Trophoblast cell (in vitro differentiated cells and primary cell): Measurements from ENCODE around the gene CLIC3.
A peak's percentile ranks its signal among the peaks of the same experiment; 100 is the strongest.

ENCODE experiments used
- DNase-seq, 2 donors: peaks; one replicate each; pipeline ENCODE4 v3.0.0-alpha.2; 2016
- H2AFZ ChIP-seq: 2 replicates; pipeline ENCODE4 v1.6.1; 2013; ENCODE audit warnings: low read length, moderate library complexity, mild to moderate bottlenecking; ENCODE audit not compliant: insufficient read depth, poor library complexity
- H2AK5ac ChIP-seq: 2 replicates; pipeline ENCODE4 v1.6.1; 2013; ENCODE audit warnings: mild to moderate bottlenecking, low read length
- H2BK120ac ChIP-seq: 2 replicates; pipeline ENCODE4 v1.6.1; 2013; ENCODE audit warnings: low read length, mild to moderate bottlenecking, moderate library complexity; ENCODE audit not compliant: insufficient read depth, poor library complexity
- H2BK12ac ChIP-seq: 2 replicates; pipeline ENCODE4 v1.6.1; 2013; ENCODE audit warnings: mild to moderate bottlenecking, low read length, moderate library complexity
- H2BK5ac ChIP-seq: 2 replicates; pipeline ENCODE4 v1.6.1; 2013; ENCODE audit warnings: low read length, low read depth, moderate library complexity, mild to moderate bottlenecking; ENCODE audit not compliant: poor library complexity
- H3K14ac ChIP-seq: 2 replicates; pipeline ENCODE4 v1.6.1; 2013; ENCODE audit warnings: mild to moderate bottlenecking, low read length
- H3K18ac ChIP-seq: 2 replicates; pipeline ENCODE4 v1.6.1; 2013; ENCODE audit warnings: mild to moderate bottlenecking, low read length
- H3K23ac ChIP-seq: 2 replicates; pipeline ENCODE4 v1.6.1; 2013; ENCODE audit warnings: low read length
- H3K27ac ChIP-seq: 2 replicates; pipeline ENCODE4 v1.5.1; 2013; ENCODE audit warnings: low read depth, mild to moderate bottlenecking, inconsistent platforms, low read length, moderate library complexity
- H3K27me3 ChIP-seq: 2 replicates; pipeline ENCODE4 v1.6.1; 2013; ENCODE audit warnings: inconsistent platforms, mild to moderate bottlenecking, low read length, moderate library complexity; ENCODE audit not compliant: insufficient read depth
- H3K36me3 ChIP-seq, 2 experiments: 1 replicate in 1 of 2; 2 replicates in 1 of 2; pipeline ENCODE4 v1.6.1; 2013; ENCODE audit warnings: low read length in 2 of 2, mild to moderate bottlenecking in 2 of 2, moderate library complexity in 1 of 2; ENCODE audit not compliant: insufficient read depth in 2 of 2, control insufficient read depth in 1 of 2
- H3K4ac ChIP-seq: 2 replicates; pipeline ENCODE4 v1.6.1; 2013; ENCODE audit warnings: low read depth, mild to moderate bottlenecking, low read length, moderate library complexity
- H3K4me1 ChIP-seq, 2 experiments: 1 replicate in 1 of 2; 2 replicates in 1 of 2; pipeline ENCODE4 v1.6.1; 2013; ENCODE audit warnings: low read length in 2 of 2, mild to moderate bottlenecking in 2 of 2, moderate library complexity in 1 of 2; ENCODE audit not compliant: insufficient read depth in 2 of 2, control insufficient read depth in 1 of 2
- H3K4me2 ChIP-seq: 2 replicates; pipeline ENCODE4 v1.6.1; 2013; ENCODE audit warnings: inconsistent platforms, mild to moderate bottlenecking, low read length, moderate library complexity
- H3K4me3 ChIP-seq: 2 replicates; pipeline ENCODE4 v1.5.1; 2013; ENCODE audit warnings: mild to moderate bottlenecking, low read depth, low read length, inconsistent platforms
- H3K79me1 ChIP-seq: one replicate; pipeline ENCODE4 v1.6.1; 2013; ENCODE audit warnings: low read length
- H3K79me2 ChIP-seq: 2 replicates; pipeline ENCODE4 v1.6.1; 2013; ENCODE audit warnings: low read length, mild to moderate bottlenecking; ENCODE audit not compliant: control insufficient read depth, insufficient read depth, poor library complexity
- H3K9ac ChIP-seq: 2 replicates; pipeline ENCODE4 v1.6.1; 2013; ENCODE audit warnings: mild to moderate bottlenecking, low read length
- H3K9me3 ChIP-seq: 2 replicates; pipeline ENCODE4 v1.6.1; 2013; ENCODE audit warnings: low read depth, mild to moderate bottlenecking, control low read depth, inconsistent platforms, low read length; ENCODE audit not compliant: insufficient read depth
- H4K12ac ChIP-seq: 2 replicates; pipeline ENCODE4 v1.6.1; 2013; ENCODE audit warnings: low read depth, mild to moderate bottlenecking, low read length, moderate library complexity
- H4K8ac ChIP-seq: 2 replicates; pipeline ENCODE4 v1.6.1; 2013; ENCODE audit warnings: low read depth, mild to moderate bottlenecking, low read length, moderate library complexity
- H4K91ac ChIP-seq: one replicate; pipeline ENCODE4 v1.6.1; 2013; ENCODE audit warnings: low read depth, mild to moderate bottlenecking, low read length, moderate library complexity
- WGBS: extraction: QIAGEN DNeasy Blood & Tissue Kit; methylation state at CpG from one replicate; pipeline ENCODE4 v1.1.7; 2013; ENCODE audit warnings: missing lambda C conversion rate; ENCODE audit not compliant: insufficient read length, insufficient coverage; ENCODE audit errors: extremely low coverage; 5-methylcytosine and 5-hydroxymethylcytosine counted together

The CLIC3 gene

GRCh38 chr9:136955943-136956335 is 40.4 kb downstream of the CLIC3 start:
- H3K4me1 ChIP-seq = peaks cover 0 to 3% of the 10 kb centered on the region in 2 experiments
- H3K23ac ChIP-seq = no peak overlapping the region
- no peak overlapping the region for H3K4ac ChIP-seq
- no peaks in the 10 kb centered on the region for H3K27me3 ChIP-seq
- no peaks in the 10 kb centered on the region for H3K79me2 ChIP-seq
- no peak overlapping the region for H2BK120ac ChIP-seq
- no peak overlapping the region for H2AK5ac ChIP-seq
- H2BK5ac ChIP-seq = no peak overlapping the region
- no peak overlapping the region for H4K8ac ChIP-seq
- no peak overlapping the region for H3K14ac ChIP-seq
- H3K18ac ChIP-seq = no peak overlapping the region
- no CpG with 5 or more reads among the region's 9 CpGs for WGBS
- H3K4me3 ChIP-seq = no peak overlapping the region
- H3K4me2 ChIP-seq = no peak overlapping the region
- no peak overlapping the region for H2BK12ac ChIP-seq
- H3K9ac ChIP-seq = no peak overlapping the region
- peaks cover 10% of the 10 kb centered on the region for H3K9me3 ChIP-seq
- no peak overlapping the region for H4K91ac ChIP-seq
- no peaks in the 10 kb centered on the region for H3K36me3 ChIP-seq
- no peak overlapping the region for H4K12ac ChIP-seq
- no peak for DNase-seq
- H2AFZ ChIP-seq = no peak overlapping the region
- no peak overlapping the region for H3K27ac ChIP-seq
- peaks cover 3% of the 10 kb centered on the region for H3K79me1 ChIP-seq

- no CpG with 5 or more reads among the region's 14 CpGs for WGBS
- Histone ChIP-seq H3K4me1 (peaks cover 3% of the 10 kb centered on the region in 2 experiments), H3K14ac (no peak overlapping the region), H4K91ac (no peak overlapping the region), H3K36me3 (no peaks in the 10 kb centered on the region), H2BK12ac (no peak overlapping the region), H3K79me1 (peaks cover 4% of the 10 kb centered on the region), H2AFZ (no peak overlapping the region), H3K27ac (no peak overlapping the region), H3K79me2 (no peaks in the 10 kb centered on the region), H2AK5ac (no peak overlapping the region), H3K4me3 (no peak overlapping the region), H3K9me3 (peaks cover 10% of the 10 kb centered on the region), H3K27me3 (no peaks in the 10 kb centered on the region), H3K18ac (no peak overlapping the region), H4K12ac (no peak overlapping the region), H4K8ac (no peak overlapping the region), H3K4ac (no peak overlapping the region), H3K9ac (no peak overlapping the region), H2BK5ac (no peak overlapping the region), H2BK120ac (no peak overlapping the region), H3K23ac (no peak overlapping the region), H3K4me2 (no peak overlapping the region)
- no peak for DNase-seq
These were observed 41.0 kb downstream of the CLIC3 start for GRCh38 chr9:136955202-136955942.

- no CpG with 5 or more reads among the region's 25 CpGs for WGBS
- H3K9ac ChIP-seq = no peak overlapping the region
- no peak overlapping the region for H3K4ac ChIP-seq
- H3K27ac ChIP-seq = no peak overlapping the region
- H2BK120ac ChIP-seq = no peak overlapping the region
- H3K4me3 ChIP-seq = peak overlapping the region; percentile 59
- no peak overlapping the region for H2BK5ac ChIP-seq
- no peak overlapping the region for H3K14ac ChIP-seq
- peaks cover 6 to 9% of the 10 kb centered on the region in 2 experiments for H3K4me1 ChIP-seq
- H3K9me3 ChIP-seq = peaks cover 10% of the 10 kb centered on the region
- no peaks in the 10 kb centered on the region for H3K36me3 ChIP-seq
- no peak overlapping the region for H2AFZ ChIP-seq
- peaks cover 10% of the 10 kb centered on the region for H3K79me1 ChIP-seq
- H3K27me3 ChIP-seq = no peaks in the 10 kb centered on the region
- H4K12ac ChIP-seq = no peak overlapping the region
- no peak overlapping the region for H4K91ac ChIP-seq
- no peak for DNase-seq
- no peak overlapping the region for H4K8ac ChIP-seq
- H2AK5ac ChIP-seq = no peak overlapping the region
- peaks cover 3% of the 10 kb centered on the region for H3K79me2 ChIP-seq
- no peak overlapping the region for H3K18ac ChIP-seq
- no peak overlapping the region for H3K4me2 ChIP-seq
- H3K23ac ChIP-seq = no peak overlapping the region
- no peak overlapping the region for H2BK12ac ChIP-seq
These were observed 41.9 kb downstream of the CLIC3 start for GRCh38 chr9:136954270-136955083.

GRCh38 chr9:136953771-136954269 is 42.5 kb downstream of the CLIC3 start:
- H3K27ac ChIP-seq = no peak overlapping the region
- no peak overlapping the region for H3K9ac ChIP-seq
- H2BK120ac ChIP-seq = no peak overlapping the region
- H3K4me2 ChIP-seq = no peak overlapping the region
- no peak overlapping the region for H2AFZ ChIP-seq
- no peak overlapping the region for H3K23ac ChIP-seq
- H4K8ac ChIP-seq = no peak overlapping the region
- no CpG with 5 or more reads among the region's 19 CpGs for WGBS
- H3K27me3 ChIP-seq = no peaks in the 10 kb centered on the region
- no peak for DNase-seq
- peaks cover 10% of the 10 kb centered on the region for H3K9me3 ChIP-seq
- no peak overlapping the region for H3K14ac ChIP-seq
- H2BK12ac ChIP-seq = no peak overlapping the region
- H4K91ac ChIP-seq = no peak overlapping the region
- peaks cover 3% of the 10 kb centered on the region for H3K79me2 ChIP-seq
- H3K36me3 ChIP-seq = no peaks in the 10 kb centered on the region
- H3K4ac ChIP-seq = no peak overlapping the region
- H4K12ac ChIP-seq = no peak overlapping the region
- peaks cover 8% of the 10 kb centered on the region for H3K79me1 ChIP-seq
- H3K4me1 ChIP-seq = peaks cover 8 to 12% of the 10 kb centered on the region in 2 experiments
- no peak overlapping the region for H3K4me3 ChIP-seq
- H2BK5ac ChIP-seq = no peak overlapping the region
- no peak overlapping the region for H2AK5ac ChIP-seq
- H3K18ac ChIP-seq = no peak overlapping the region
